HG02885 (cell line): ENCODE results near the gene KIF26B.
"Not testable (repeated sequence)": the region's sequence is repeated elsewhere in the genome, so short reads cannot be mapped to it uniquely, and the experiment has no call there.

Experiments
- ATAC-seq: cut with Tn5 transposase; IDR thresholded peaks from one replicate; pipeline ENCODE4 v1.9.1; 2021; ENCODE audit warnings: mild to moderate bottlenecking; ENCODE audit not compliant: unreplicated experiment, poor library complexity

Gene KIF26B

DNA sequence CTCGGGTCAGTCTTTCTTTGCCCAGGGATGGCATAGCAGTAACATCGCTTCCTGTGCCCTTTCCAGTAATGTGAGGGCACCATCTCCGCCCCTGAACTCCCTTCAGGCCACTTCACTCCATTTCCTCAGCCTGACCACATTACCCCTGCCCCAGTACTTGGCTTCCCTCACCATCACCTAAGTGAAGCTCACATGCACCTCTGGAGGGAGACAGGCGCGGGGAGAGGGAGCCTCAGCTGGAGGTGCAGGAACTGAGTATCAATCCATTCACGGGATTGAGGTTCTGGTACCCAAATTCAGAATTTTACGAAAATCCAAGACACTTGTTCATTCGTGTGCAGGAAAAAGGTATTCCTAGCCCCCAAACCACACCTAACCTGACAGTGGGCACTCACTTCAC lies 540.4 kb downstream of the KIF26B start:
- no peak for ATAC-seq

DNA sequence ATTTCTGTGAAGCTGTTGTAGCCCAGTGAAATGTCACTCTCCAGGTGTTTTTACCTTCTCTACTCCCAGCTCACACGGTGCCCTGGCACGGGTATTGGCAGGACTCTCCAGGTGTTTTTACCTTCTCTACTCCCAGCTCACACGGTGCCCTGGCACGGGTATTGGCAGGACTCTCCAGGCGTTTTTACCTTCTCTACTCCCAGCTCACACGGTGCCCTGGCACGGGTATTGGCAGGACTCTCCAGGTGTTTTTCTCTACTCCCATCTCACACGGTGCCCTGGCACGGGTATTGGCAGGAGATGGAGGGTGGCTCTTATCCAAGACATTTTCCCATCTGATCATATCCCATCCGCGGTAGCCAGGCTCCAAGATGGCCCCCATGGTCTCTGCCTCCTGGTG lies 540.9 kb downstream of the KIF26B start:
- ATAC-seq, result not testable (repeated sequence)

DNA sequence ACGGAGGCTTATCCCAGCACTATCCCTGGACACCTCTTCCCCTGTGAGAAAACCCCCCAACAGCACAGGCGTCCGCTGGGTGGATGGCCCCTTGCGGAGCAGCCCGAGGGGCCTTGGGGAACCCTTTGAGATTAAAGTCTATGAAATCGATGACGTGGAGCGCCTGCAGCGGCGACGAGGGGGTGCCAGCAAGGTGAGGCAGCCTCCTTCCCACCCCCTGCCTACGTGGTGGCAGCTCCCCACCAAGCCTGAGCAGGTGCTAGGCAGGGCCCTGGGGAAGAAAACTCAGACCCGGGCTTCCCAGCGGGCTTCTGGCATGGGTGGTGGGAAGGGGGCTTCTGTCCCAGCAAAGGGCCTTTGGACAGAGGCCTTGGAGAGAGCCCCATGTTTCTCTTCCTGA lies 543.3 kb downstream of the KIF26B start:
- no peak for ATAC-seq

DNA sequence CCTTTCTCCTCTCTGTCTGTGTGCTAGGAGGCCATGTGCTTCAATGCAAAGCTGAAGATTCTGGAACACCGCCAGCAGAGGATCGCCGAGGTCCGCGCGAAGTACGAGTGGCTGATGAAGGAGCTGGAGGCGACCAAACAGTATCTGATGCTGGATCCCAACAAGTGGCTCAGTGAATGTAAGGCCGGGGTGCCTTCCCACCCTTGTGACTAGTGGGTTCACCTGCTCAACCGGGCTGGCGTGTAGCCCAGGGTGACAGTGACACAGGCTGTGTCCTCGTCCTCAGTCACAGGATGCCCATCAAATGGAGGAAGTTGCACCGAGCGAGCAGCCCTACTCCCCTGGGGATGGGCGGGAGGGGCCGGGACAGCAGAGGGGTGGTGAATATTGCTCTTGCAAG lies 544.1 kb downstream of the KIF26B start:
- ATAC-seq, result no peak

DNA sequence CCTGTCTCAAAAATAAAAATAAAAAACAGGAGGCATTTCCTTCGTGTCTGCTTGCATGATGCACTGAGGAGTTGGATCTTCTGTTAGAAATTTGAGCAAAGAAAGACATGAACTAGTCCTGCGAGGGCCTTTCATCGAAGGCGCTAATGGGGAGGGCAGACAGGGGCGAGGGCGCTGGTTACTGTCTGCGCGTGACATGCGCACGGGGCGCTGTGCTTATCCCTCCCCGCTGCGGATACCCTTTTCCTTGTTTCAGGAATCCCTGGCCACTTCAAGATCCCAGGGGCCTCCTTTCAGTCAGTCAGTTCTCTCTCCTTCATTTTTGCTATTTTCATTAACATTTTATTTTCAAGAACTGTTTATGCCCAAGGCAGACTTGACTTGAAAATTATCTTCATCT lies 545.8 kb downstream of the KIF26B start:
- ATAC-seq, result no peak

DNA sequence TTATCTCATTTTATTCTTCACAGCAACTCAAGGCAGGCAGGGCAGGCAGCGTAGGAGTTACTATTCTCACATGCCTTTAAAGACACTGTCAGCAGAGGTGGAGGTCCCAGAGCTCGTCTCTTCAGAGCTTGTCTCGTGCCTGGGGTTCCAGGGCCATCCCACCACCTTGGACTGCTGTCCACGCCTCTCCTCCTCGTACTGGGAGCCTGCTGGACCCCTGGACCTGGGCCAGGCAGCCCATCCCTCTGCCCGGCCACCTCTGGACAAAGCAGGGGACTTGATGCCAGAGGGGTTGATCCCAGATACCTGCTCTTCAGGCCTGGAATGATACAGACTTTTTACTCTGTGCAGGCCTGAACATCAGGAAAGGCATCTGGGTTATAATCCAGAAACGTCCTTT lies 546.8 kb downstream of the KIF26B start:
- no peak for ATAC-seq

DNA sequence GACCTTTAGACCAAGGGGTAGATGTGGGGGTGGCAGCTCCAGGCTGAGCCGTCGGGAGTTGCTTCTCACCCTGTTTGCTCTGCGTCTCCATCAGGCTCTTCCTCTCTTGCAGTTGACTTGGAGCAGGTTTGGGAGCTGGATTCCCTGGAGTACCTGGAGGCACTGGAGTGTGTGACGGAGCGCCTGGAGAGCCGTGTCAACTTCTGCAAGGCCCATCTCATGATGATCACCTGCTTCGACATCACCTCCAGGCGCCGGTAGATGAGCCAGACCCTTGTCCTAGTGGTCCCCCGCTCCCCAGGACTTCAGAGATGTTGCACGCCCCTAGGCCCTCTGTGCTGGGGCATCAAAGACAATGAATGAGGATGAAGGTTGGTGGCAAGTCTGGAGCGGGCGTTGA lies 547.6 kb downstream of the KIF26B start:
- no peak for ATAC-seq

DNA sequence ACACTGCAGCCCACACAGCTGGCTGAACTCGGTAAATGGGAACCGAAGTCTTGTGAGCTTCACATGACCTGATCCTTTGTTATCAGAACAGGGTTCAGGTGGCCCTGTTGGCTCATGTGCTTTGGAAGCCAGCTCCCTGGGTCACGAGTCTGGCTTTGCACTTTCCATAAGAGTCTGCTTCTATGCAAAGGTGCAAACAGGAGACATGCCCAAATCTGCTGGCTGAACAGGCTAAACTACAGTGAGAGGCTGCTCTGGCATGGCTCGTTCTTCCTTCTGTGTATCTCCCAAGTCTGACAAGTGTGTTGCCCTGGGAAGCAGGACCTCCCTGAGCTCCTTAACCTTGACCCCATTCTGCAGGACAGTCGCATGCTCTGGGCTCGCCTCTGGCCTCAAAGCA lies 549.6 kb downstream of the KIF26B start:
- ATAC-seq, result no peak

DNA sequence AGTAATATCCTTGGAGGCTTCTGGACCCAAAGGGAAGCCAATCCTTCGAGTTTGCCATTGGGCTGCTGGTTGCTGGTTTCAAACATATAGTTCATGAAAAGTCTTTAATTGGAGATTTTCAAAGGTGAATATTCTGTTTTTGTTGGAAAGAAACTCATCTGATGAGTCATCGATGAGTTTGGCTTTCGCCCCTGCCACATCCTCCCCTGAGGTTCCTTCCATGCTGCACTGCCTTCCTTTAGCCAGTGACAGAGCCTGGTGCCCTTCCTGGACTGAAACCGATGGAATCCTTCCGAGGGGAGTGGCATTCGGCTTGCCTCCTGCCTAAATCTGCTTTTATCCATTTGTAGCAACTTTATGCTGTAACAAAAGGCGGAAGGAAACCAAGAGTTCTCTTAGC lies 550.0 kb downstream of the KIF26B start:
- ATAC-seq, result no peak

DNA sequence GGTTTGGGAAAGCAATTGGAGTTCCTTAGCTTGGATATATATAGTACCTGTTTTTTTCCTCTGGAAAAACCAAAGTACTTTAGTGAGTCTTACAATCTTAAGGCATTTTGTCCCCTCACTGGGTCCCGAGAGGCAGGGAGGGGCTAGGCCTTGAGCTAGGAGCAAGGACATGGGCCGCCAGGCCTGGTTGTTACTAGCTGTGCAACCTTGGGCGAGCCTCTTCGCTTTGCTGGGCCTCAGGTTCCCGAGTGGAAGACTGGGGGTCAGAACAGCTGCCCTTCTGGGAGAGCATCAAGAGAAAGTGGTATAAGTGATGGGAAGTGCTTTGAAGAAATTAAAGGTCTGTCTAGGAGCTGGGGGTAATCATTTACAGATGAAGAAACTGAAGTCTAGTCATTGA lies 553.2 kb downstream of the KIF26B start:
- no peak for ATAC-seq

DNA sequence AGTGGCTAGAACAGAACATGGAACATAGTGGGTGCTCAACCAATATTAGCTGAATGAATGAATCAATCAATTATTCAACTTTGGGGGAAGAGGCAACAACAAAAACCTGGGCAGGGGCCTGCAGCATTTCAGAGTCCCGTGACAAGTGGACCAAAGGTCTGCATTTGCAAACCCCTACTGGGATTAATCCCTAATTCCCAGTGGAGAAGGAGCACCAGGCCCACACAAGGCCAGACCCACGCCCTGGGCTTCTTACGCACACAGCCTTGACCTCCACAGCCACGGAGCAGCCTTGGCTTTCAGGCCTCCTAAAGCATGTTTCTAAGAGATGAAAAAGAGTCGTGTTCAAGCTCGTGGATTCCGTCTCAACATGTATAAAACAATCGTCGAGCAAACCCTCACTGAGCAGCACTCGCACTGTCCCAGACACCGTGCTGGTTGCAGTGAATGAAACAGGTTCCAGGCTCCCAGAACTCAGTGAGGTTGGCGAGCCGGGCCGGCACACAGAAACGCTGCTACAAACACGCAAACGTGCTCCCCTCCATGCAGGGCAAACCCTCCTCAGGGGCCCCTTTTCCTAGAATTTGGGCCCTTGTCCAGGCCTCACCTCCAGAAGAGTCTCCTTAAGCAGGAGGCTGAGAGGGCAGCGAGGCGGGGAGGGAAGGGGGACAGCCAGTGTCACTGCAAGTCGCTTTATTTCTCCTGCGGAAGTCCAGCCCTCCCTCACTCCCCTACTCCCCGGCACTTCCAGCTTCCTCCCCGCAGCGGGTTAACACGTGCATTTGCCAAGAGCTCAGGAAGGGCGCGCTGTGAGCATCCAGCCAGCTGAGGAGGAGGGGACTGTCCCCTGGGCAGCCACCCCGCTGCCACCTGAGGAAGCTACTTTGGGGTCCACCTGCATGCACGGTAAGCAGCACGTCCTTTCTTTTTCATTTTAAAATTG lies 556.4 kb downstream of the KIF26B start:
- ATAC-seq, result no peak

DNA sequence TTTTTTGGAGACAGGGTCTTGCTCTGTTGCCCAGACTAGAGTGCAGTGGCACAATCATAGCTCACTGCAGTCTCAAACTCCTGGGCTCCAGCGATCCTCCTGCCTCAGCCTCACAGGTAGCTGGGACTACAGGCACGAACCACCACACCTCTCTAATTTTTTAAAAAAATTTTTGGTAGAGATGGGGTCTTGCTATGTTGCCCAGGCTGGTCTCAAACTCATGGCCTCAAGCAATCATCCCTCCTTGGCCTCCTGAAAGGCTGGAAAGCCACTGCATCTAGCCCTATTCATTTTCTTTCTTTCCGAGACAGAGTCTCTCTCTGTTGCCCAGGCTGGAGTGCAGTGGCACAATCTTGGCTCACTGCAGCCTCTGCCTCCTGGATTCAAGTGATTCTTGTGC lies 559.2 kb downstream of the KIF26B start:
- ATAC-seq, result not testable (repeated sequence)

DNA sequence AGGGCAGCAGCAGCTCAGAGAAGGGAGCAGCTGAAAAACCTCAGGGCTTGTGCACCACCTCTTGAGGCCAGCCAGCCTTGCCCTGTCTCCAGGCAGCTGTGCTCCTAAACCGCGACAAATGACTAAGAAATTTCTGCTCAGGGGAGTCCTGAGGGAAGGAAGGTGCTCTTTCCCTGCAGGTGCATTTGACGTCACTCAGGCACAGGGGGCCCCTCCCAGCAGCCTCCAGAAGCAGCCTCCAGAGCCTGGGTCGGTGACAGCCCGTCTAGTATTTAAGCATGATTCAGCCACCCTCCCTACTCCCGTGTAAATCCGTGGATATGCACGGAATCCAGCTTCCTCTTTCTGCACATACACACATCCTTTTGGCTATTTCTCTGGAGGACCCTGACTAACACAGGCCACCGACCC lies 560.5 kb downstream of the KIF26B start:
- no peak for ATAC-seq

DNA sequence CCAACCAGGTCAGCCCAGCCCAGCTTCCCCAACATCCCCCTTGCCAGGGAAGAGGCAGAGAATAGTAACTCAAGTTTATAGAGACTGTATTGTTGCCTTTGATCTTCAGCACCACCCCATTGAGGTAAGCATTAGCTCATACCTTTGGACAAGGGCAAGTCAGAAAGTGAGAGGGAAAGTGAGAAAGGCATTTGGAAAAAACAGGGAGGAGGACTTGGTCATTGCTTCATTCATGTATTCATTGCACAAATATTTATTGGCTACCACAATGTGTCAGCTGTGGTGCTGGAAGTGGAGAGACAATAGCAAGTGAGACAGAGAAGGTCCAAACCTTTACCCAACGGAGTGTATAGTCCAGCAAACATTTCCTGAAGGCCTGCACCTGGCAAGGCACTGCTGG lies 561.2 kb downstream of the KIF26B start:
- ATAC-seq, result no peak

DNA sequence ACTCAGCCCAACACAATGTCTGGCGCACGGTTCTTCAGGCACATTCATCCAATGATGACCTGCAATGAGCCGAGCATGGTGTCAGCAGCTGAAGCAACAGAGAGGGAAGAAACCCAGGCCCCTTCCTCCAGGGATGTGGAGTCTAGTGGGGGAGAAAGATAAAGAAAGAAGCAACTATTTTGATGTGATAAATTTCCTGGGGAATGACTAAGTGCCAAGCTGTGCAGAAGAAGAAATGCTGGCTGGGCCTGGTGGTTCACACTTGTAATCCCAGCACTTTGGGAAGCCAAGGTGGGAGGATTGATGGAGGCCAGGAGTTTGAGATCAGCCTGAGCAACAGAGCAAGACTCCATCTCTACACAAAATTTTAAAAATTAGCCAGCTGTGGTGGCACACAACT lies 561.8 kb downstream of the KIF26B start:
- ATAC-seq, result no peak

DNA sequence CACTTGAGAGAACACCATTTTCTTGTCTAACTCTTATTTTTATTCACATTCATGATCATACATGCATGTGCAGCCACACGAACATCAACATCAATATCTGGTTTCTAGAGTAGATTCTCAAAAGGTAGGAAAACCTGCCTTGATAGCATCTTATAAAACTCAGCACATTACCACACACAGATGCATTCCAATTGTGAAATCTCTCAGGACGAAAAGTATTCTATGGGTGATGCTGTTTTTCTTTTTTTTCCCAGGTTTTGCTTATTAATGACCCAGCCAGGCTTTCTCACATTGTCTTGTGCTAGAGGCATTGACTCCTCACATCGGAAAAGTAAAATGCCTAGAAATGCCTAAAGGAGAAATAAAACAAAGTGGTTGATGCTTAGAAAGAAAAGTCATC lies 562.8 kb downstream of the KIF26B start:
- ATAC-seq, result no peak

DNA sequence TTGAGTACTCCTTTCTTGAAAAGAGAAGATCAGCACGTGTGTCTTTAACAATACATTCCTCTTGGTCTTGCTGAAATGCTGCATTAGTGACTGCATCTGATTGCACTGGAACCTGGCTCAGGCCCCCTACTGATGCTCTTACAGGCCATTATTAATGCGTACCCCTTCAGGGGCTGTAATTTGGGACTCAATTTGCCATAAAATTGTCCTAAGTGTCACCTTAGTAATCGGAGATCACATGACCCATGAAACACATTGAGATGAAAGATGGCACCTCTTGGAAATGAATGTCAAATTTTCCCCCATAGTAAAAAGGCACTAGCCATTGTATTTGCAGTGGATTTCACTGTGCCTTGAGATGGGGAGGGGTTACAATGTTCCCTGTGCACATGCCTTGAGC lies 563.3 kb downstream of the KIF26B start:
- no peak for ATAC-seq

DNA sequence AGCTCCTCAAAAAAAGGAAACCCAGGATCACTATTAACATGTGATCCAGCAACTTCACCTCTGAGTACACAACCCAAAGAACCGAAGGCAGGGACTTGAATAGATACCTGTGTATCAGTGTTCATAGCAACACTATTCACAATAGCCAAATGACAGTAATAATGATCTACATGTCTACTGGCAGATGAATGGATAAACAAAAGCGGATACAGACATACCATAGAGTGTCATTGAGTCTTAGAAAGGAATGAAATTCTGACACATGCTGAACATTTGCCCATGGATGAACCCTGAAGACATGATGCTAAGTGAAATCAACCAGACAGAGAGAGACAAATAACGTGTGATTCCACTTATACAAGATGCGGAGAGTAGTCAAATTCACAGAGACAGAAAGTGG lies 564.2 kb downstream of the KIF26B start:
- no peak for ATAC-seq

DNA sequence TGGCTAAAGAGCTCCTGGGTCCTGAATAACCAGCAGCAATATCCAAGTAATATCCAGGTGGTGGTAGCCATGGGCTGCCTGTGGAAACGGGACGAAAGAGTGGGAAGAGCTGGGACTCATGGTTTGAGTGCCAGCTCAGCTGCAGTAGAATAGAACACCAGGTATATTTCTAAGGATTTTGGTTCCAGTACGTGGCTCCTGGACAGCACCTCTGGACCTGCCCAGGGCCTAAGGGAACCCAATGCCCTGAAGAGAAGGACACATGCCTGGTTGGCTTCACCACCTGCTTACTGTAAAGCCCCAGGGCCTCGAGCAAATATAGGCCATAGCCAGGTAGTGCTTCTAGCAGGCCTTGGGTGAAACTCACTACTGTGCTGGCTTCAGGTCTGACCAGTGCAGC lies 566.7 kb downstream of the KIF26B start:
- ATAC-seq, result no peak

DNA sequence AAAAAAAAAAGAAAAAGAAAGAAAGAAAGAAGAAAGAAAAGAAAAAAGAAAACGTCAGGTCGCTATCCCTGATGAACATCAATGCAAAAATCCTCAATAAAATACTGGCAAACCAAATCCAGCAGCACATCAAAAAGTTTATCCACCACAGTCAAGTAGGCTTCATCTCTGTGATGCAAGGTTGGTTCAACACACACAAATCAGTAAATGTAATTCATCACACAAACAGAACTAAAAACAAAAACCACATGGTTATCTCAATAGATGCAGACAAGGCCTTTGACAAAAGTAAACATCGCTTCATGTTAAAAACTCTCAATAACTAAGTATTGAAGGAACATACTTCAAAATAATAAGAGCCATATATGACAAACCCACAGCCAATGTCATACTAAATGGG lies 573.2 kb downstream of the KIF26B start:
- ATAC-seq, result not testable (repeated sequence)

DNA sequence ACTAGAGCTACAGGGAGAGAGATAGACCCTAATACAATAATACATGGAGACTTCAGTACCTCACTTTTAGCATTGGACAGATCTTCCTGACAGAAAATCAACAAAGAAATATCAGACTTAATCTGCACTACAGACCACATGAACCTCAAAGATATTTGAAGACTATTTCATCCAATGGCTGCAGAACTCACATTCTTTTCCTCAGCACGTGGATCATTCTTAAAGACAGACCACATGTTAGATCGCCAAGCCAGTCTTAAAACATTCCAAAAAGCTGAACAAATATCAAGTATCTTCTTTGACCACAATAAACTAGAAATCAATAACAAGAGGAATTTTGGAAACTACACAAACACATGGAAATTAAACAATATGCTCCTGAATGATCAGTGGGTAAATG lies 576.0 kb downstream of the KIF26B start:
- ATAC-seq, result no peak

DNA sequence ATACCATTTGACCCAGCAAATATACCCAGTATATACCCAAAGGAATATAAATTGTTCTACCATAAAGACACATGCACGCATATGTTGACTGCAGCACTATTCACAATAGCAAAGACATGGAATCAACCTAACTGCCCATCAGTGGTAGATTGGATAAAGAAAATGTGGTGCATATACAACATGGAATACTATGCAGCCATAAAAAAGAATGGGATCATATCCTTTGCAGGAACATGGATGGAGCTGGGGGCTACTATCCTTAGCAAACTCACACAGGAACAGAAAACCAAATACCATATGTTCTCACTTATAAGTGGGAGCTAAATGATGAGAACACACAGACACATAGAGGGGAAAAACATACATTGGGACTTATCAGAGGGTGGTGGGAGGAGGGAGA lies 585.6 kb downstream of the KIF26B start:
- ATAC-seq, result not testable (repeated sequence)
